CD14-positive monocyte (primary cell): ENCODE measurements around the gene LIN54. TPM values are rescaled to one million over a fixed set of nuclear protein-coding genes. Genes with fewer than 3 reads are reported as not detected.

Source experiments
- DNase-seq, 3 donors: peaks; one replicate each; pipeline ENCODE4 v3.0.0-alpha.2; 2011 to 2022
- H2AFZ ChIP-seq: 2 replicates; pipeline ENCODE4 v1.6.0; 2012; ENCODE audit warnings: mild to moderate bottlenecking, low read depth, low read length, inconsistent platforms; ENCODE audit not compliant: insufficient read depth, poor library complexity, severe bottlenecking
- H3K27ac ChIP-seq, 2 donors: 1 replicate in 1 of 2; 2 replicates in 1 of 2; pipeline ENCODE4 v1.5.1; 2012 to 2013; ENCODE audit warnings: low read length in 2 of 2, control low read depth in 1 of 2, inconsistent platforms in 1 of 2, low read depth in 1 of 2, mild to moderate bottlenecking in 1 of 2
- H3K27me3 ChIP-seq, 2 donors: one replicate each; pipeline versions ENCODE4 v1.6.0 to v1.6.1; 2011 to 2013; ENCODE audit warnings: low read length in 2 of 2; ENCODE audit not compliant: control insufficient read depth in 2 of 2, insufficient read depth in 2 of 2
- H3K36me3 ChIP-seq, 2 donors: replicated peaks in 1 of 2; 1 replicate in 1 of 2; 2 replicates in 1 of 2; pipeline versions ENCODE4 v1.5.1 to v1.6.1; 2012 to 2013; ENCODE audit warnings: low read length in 2 of 2, control low read depth in 1 of 2, inconsistent platforms in 1 of 2, mild to moderate bottlenecking in 1 of 2; ENCODE audit not compliant: insufficient read depth in 2 of 2, control insufficient read depth in 1 of 2
- H3K4me1 ChIP-seq, 2 donors: 1 replicate in 1 of 2; 2 replicates in 1 of 2; pipeline versions ENCODE4 v1.5.1 to v1.6.1; 2012 to 2013; ENCODE audit warnings: low read length in 2 of 2, control low read depth in 1 of 2, inconsistent platforms in 1 of 2, mild to moderate bottlenecking in 1 of 2, moderate library complexity in 1 of 2; ENCODE audit not compliant: insufficient read depth in 2 of 2, control insufficient read depth in 1 of 2
- H3K4me2 ChIP-seq: replicated peaks from 2 replicates; pipeline ENCODE3; 2012; ENCODE audit warnings: low read length, moderate library complexity, mild to moderate bottlenecking; ENCODE audit not compliant: poor library complexity, severe bottlenecking; ENCODE audit errors: extremely low read depth
- H3K4me3 ChIP-seq, 3 experiments: fragments of 200-600 bp in 1 of 3; sonication (generic) in 1 of 3; replicated peaks in 1 of 3; 1 replicate in 2 of 3; 2 replicates in 1 of 3; pipeline ENCODE4 v1.5.1; 2011 to 2013; ENCODE audit warnings: low read length in 3 of 3, mild to moderate bottlenecking in 3 of 3, control low read depth in 2 of 3, low read depth in 2 of 3, inconsistent platforms in 1 of 3, moderate library complexity in 1 of 3
- H3K79me2 ChIP-seq: 2 replicates; pipeline ENCODE4 v1.6.0; 2012; ENCODE audit warnings: mild to moderate bottlenecking, control low read depth, inconsistent platforms, low read length, moderate library complexity; ENCODE audit not compliant: insufficient read depth
- H3K9ac ChIP-seq: 2 replicates; pipeline ENCODE4 v1.6.0; 2017; ENCODE audit warnings: low read length, mild to moderate bottlenecking; ENCODE audit not compliant: insufficient read depth, poor library complexity, severe bottlenecking
- H3K9me3 ChIP-seq, 2 donors: replicated peaks in 1 of 2; 1 replicate in 1 of 2; 2 replicates in 1 of 2; pipeline versions ENCODE4 v1.5.1 to v1.6.1; 2012 to 2013; ENCODE audit warnings: low read length in 2 of 2, control low read depth in 1 of 2; ENCODE audit not compliant: control insufficient read depth in 1 of 2, insufficient read depth in 1 of 2
- H4K20me1 ChIP-seq: 2 replicates; pipeline ENCODE4 v1.6.0; 2012; ENCODE audit warnings: mild to moderate bottlenecking, low read length, control low read depth, moderate library complexity; ENCODE audit not compliant: insufficient read depth
- H3K27ac Mint-ChIP-seq, 7 donors: one replicate each; pipeline ENCODE4 v1.8.0; 2020; ENCODE audit warnings: mild to moderate bottlenecking in 7 of 7, mixed read lengths in 7 of 7, moderate library complexity in 6 of 7, inconsistent platforms in 2 of 7
- H3K27me3 Mint-ChIP-seq, 3 donors: one replicate each; pipeline ENCODE4 v1.8.0; 2021 to 2022; ENCODE audit warnings: low read depth in 3 of 3, mild to moderate bottlenecking in 3 of 3, mixed read lengths in 3 of 3, moderate library complexity in 3 of 3, inconsistent platforms in 1 of 3
- H3K36me3 Mint-ChIP-seq, 2 donors: one replicate each; pipeline ENCODE4 v1.8.0; 2020; ENCODE audit warnings: mixed read lengths in 2 of 2, inconsistent platforms in 1 of 2, mild to moderate bottlenecking in 1 of 2
- H3K4me1 Mint-ChIP-seq: one replicate; pipeline ENCODE4 v1.8.0; 2020; ENCODE audit warnings: mild to moderate bottlenecking, mixed read lengths
- H3K4me3 Mint-ChIP-seq, 2 donors: one replicate each; pipeline ENCODE4 v1.8.0; 2020; ENCODE audit warnings: mild to moderate bottlenecking in 2 of 2, mixed read lengths in 2 of 2, moderate library complexity in 1 of 2
- H3K9me3 Mint-ChIP-seq, 7 donors: one replicate each; pipeline ENCODE4 v1.8.0; 2020 to 2022; ENCODE audit warnings: mixed read lengths in 7 of 7, mild to moderate bottlenecking in 6 of 7, moderate library complexity in 6 of 7, inconsistent platforms in 2 of 7
- WGBS: methylation state at CpG from one replicate; pipeline ENCODE4 v1.1.5; 2013; ENCODE audit warnings: missing lambda C conversion rate; ENCODE audit not compliant: insufficient coverage; 5-methylcytosine and 5-hydroxymethylcytosine counted together
- intact Hi-C, 2 donors: fragments of 100-400 bp; cut with micrococcal nuclease; formaldehyde crosslinking; loops; one replicate each; pipeline versions ENCODE4 v1.15.0 to v1.15.1; 2023
- polyA plus RNA-seq, 3 donors: library from polyadenylated mRNA; depleted of rRNA in 1 of 3; unstranded in 2 of 3; stranded (reverse) in 1 of 3; fragments of 300-500 nt in 2 of 3; fragments of >200 nt in 1 of 3; fragmentation: Illumina TruSeq in 2 of 3; gene quantifications; 1 replicate in 2 of 3; 2 replicates in 1 of 3; pipeline ENCODE4 v1.2.3, GENCODE V29; 2012 to 2021
- TF ChIP-seq, protein P1 (sequence below): fragments of 200-600 bp; IDR thresholded peaks from one replicate; pipeline ENCODE4 v1.8.0; 2022; ENCODE audit warnings: antibody characterized with exemption, mild to moderate bottlenecking

LIN54 gene
- polyA plus RNA-seq, 3 donors: 2.9 to 6.4 (median 3.7) TPM

DNA sequence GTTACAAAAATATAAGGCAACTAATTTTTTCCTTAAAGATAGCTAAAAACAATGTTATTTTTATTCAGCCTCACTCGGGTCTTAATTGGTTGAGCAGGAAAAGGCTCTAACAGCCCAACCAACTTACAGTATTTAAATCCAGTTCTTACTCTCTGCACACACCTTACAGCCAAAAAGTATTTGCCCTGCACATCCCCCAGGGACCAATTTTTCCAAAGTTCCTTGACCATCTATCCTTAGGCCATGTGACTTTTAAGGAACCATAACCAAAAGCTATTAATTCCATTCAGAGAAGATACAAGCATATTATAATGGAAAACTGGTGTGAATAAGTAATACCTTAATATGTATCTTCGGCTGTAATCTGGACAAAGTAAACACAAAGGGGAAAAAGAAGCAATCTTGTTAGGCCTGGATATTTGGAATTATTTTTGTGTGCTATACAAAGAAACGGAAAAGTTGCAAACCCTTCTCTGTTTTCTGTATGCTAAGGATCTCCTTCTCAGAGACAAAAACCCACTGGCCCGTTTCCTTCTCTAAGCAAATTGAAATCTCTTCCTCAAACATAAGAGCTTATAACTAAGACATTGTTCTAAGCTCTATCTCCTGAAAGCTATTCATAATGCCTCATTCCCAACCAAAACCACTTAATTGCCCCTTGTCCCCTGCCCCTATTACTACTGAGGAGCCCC lies 111.1 kb downstream of the LIN54 start:
- Histone ChIP-seq H3K4me2 (peak overlapping the region; percentile 96), H2AFZ (peak overlapping the region; percentile 24)
- 0% methylated on average over 2 of the region's 4 CpGs for WGBS

More for the DNA sequence above, 111.1 kb downstream of the LIN54 start:
- Histone ChIP-seq H3K9ac (peak overlapping the region; percentile 90), H3K27ac (peak overlapping the region; percentile 99 to 100), H3K4me1 (peaks cover 21 to 44% of the 10 kb centered on the region in 2 donors), H3K79me2 (peaks cover 77% of the 10 kb centered on the region), H3K27me3 (no peaks in the 10 kb centered on the region), H3K36me3 (peaks cover 23 to 35% of the 10 kb centered on the region in 2 donors), H3K9me3 (no peaks in the 10 kb centered on the region), H3K4me3 (peak overlapping the region; percentile 62 to 99 (median 95)), H4K20me1 (peaks cover 43% of the 10 kb centered on the region)
- Mint-ChIP-seq H3K36me3 (peaks cover 23 to 33% of the 10 kb centered on the region in 2 donors), H3K4me1 (peaks cover 23% of the 10 kb centered on the region), H3K9me3 (no peaks in the 10 kb centered on the region), H3K27ac (no peak overlapping the region), H3K27me3 (no peaks in the 10 kb centered on the region), H3K4me3 (no peak overlapping the region)
- intact Hi-C loops: loop anchor here (2.0 to 10.0 kb wide), 6 partner anchors 45 to 555 kb away; partner anchors contain the start of genes LIN54 (in 2 of the 2), COQ2 (in 1 of the 2), ENOPH1 (in 1 of the 2) and HELQ (in 1 of the 2)
- TF ChIP-seq, protein P1, sequence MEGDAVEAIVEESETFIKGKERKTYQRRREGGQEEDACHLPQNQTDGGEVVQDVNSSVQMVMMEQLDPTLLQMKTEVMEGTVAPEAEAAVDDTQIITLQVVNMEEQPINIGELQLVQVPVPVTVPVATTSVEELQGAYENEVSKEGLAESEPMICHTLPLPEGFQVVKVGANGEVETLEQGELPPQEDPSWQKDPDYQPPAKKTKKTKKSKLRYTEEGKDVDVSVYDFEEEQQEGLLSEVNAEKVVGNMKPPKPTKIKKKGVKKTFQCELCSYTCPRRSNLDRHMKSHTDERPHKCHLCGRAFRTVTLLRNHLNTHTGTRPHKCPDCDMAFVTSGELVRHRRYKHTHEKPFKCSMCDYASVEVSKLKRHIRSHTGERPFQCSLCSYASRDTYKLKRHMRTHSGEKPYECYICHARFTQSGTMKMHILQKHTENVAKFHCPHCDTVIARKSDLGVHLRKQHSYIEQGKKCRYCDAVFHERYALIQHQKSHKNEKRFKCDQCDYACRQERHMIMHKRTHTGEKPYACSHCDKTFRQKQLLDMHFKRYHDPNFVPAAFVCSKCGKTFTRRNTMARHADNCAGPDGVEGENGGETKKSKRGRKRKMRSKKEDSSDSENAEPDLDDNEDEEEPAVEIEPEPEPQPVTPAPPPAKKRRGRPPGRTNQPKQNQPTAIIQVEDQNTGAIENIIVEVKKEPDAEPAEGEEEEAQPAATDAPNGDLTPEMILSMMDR: no peak
- peak in 1 of 3 donors; percentile 24 for DNase-seq
